MM.1S (cell line): ENCODE results near the gene CFAP70.

ENCODE experiments used
- EZH2 ChIP-seq: fragments of 300-600 bp; sonication (generic); optimal IDR thresholded peaks from 2 replicates; pipeline ENCODE3; 2017; ENCODE audit warnings: low read depth, mild to moderate bottlenecking, antibody characterized with exemption, low read length, mixed read lengths
- EZH2phosphoT487 ChIP-seq: fragments of 300-600 bp; sonication (generic); IDR thresholded peaks from 2 replicates; pipeline ENCODE4 v1.6.1; 2018; ENCODE audit warnings: antibody characterized with exemption, low read length
- TF ChIP-seq, protein P1 (sequence below): fragments of 300-600 bp; sonication (generic); IDR thresholded peaks from 2 replicates; pipeline ENCODE4 v1.5.1; 2016; ENCODE audit warnings: antibody characterized with exemption, low read length, mixed read lengths

DNA sequence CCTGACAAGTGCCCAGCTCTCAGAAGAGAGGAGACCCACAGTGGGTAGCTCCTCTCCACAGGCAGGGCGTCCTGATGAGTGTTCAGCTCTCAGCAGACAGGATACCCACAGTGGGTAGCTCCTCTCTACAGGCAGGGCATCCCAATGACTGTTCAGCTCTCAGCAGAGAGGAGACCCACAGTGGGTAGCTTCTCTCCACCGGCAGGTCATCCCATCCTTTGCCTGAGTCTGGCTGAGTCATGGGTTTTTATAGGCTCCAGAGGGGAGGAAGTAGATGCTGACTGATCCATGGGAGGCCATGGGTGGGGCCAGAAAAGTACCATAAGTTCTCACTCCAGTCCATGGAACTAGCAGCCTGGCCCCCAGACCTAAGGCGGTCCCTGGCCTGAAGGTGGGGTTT, 18.5 kb downstream of the CFAP70 start:
- TF ChIP-seq, protein P1, sequence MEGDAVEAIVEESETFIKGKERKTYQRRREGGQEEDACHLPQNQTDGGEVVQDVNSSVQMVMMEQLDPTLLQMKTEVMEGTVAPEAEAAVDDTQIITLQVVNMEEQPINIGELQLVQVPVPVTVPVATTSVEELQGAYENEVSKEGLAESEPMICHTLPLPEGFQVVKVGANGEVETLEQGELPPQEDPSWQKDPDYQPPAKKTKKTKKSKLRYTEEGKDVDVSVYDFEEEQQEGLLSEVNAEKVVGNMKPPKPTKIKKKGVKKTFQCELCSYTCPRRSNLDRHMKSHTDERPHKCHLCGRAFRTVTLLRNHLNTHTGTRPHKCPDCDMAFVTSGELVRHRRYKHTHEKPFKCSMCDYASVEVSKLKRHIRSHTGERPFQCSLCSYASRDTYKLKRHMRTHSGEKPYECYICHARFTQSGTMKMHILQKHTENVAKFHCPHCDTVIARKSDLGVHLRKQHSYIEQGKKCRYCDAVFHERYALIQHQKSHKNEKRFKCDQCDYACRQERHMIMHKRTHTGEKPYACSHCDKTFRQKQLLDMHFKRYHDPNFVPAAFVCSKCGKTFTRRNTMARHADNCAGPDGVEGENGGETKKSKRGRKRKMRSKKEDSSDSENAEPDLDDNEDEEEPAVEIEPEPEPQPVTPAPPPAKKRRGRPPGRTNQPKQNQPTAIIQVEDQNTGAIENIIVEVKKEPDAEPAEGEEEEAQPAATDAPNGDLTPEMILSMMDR, result no peak
- no peak for TF ChIP-seq EZH2phosphoT487
- no peak for TF ChIP-seq EZH2
